Nephron progenitor cell (in vitro differentiated cells): ENCODE measurements around the gene TFAP2C.
A peak's percentile ranks its signal among the peaks of the same experiment; 100 is the strongest.

Experiments
- DNase-seq: peaks from one replicate; pipeline ENCODE4 v3.0.0; 2021
- H3K27ac Mint-ChIP-seq: 2 replicates; pipeline ENCODE4 v1.8.0; 2021; ENCODE audit warnings: mild to moderate bottlenecking, moderate library complexity, mixed read lengths
- H3K27me3 Mint-ChIP-seq: 2 replicates; pipeline ENCODE4 v1.8.0; 2021; ENCODE audit warnings: mild to moderate bottlenecking, low read depth, mixed read lengths; ENCODE audit not compliant: poor library complexity
- H3K36me3 Mint-ChIP-seq: 2 replicates; pipeline ENCODE4 v1.8.0; 2021; ENCODE audit warnings: low read depth, mixed read lengths
- H3K4me1 Mint-ChIP-seq: 2 replicates; pipeline ENCODE4 v1.8.0; 2021; ENCODE audit warnings: mixed read lengths
- H3K4me3 Mint-ChIP-seq: 2 replicates; pipeline ENCODE4 v1.8.0; 2021; ENCODE audit warnings: mild to moderate bottlenecking, moderate library complexity, mixed read lengths
- H3K9me3 Mint-ChIP-seq: 2 replicates; pipeline ENCODE4 v1.8.0; 2021; ENCODE audit warnings: mild to moderate bottlenecking, moderate library complexity, mixed read lengths
- TF ChIP-seq, protein P1 (sequence below): fragments of 200-600 bp; sonication (generic); IDR thresholded peaks from 2 replicates; pipeline ENCODE4 v1.5.0; 2021; ENCODE audit warnings: antibody characterized with exemption

The TFAP2C gene

GRCh38 chr20:56627122-56628014 is 1.7 kb upstream of the TFAP2C start:
- no peaks in the 10 kb centered on the region for H3K36me3 Mint-ChIP-seq
- no peaks in the 10 kb centered on the region for H3K9me3 Mint-ChIP-seq
- H3K27ac Mint-ChIP-seq: no peak overlapping the region
- peaks cover 98% of the 10 kb centered on the region for H3K27me3 Mint-ChIP-seq
- peaks cover 26% of the 10 kb centered on the region for H3K4me1 Mint-ChIP-seq
- TF ChIP-seq, protein P1, sequence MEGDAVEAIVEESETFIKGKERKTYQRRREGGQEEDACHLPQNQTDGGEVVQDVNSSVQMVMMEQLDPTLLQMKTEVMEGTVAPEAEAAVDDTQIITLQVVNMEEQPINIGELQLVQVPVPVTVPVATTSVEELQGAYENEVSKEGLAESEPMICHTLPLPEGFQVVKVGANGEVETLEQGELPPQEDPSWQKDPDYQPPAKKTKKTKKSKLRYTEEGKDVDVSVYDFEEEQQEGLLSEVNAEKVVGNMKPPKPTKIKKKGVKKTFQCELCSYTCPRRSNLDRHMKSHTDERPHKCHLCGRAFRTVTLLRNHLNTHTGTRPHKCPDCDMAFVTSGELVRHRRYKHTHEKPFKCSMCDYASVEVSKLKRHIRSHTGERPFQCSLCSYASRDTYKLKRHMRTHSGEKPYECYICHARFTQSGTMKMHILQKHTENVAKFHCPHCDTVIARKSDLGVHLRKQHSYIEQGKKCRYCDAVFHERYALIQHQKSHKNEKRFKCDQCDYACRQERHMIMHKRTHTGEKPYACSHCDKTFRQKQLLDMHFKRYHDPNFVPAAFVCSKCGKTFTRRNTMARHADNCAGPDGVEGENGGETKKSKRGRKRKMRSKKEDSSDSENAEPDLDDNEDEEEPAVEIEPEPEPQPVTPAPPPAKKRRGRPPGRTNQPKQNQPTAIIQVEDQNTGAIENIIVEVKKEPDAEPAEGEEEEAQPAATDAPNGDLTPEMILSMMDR: no peak
- H3K4me3 Mint-ChIP-seq: peak overlapping the region; percentile 54
- DNase-seq: peak; percentile 22

GRCh38 chr20:56628015-56628872 is 862 bp upstream of the TFAP2C start:
- TF ChIP-seq, protein P1: no peak
- Mint-ChIP-seq H3K27ac (no peak overlapping the region), H3K4me1 (peaks cover 26% of the 10 kb centered on the region), H3K27me3 (peaks cover 98% of the 10 kb centered on the region), H3K9me3 (no peaks in the 10 kb centered on the region), H3K36me3 (no peaks in the 10 kb centered on the region), H3K4me3 (peak overlapping the region; percentile 75)
- peak; percentile 62 for DNase-seq

DNA sequence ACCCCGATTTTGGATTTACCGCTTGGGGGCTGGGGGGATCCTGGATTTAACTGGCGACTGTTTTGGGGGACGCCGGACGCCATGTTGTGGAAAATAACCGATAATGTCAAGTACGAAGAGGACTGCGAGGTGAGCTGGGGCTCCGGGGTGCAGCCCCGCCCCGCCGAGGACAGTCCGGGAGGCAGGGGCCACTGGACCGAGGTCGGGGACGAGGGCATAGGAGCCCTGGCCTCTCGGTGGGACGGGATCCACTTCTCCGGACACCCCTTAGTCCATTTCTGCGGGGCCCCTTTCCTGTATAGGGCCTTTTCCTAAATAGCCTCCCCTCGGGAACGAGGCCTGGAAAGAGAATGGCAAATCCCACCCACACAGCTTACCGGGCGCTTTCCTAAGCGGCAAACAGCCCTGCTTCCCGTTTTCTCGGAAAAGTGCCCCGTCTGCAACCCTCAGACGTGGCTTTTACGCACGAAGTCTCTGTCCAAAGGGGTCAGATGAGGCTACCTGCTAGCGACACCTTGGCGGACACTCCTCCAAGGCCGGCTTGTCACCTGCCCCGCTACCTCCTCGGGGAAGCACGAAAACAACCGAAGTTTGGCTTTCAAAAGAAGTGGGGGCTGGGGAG is 469 bp downstream of the TFAP2C start:
- peaks cover 26% of the 10 kb centered on the region for H3K4me1 Mint-ChIP-seq
- H3K27ac Mint-ChIP-seq: no peak overlapping the region
- peak overlapping the region; percentile 79 for H3K4me3 Mint-ChIP-seq
- peak; percentile 19 for DNase-seq
- H3K27me3 Mint-ChIP-seq: peaks cover 98% of the 10 kb centered on the region
- H3K36me3 Mint-ChIP-seq: peaks cover 6% of the 10 kb centered on the region
- TF ChIP-seq, protein P1: no peak
- H3K9me3 Mint-ChIP-seq: no peaks in the 10 kb centered on the region

GRCh38 chr20:56630086-56630493 is 984 bp downstream of the TFAP2C start:
- TF ChIP-seq, protein P1: peak; percentile 81
- Mint-ChIP-seq H3K36me3 (peaks cover 6% of the 10 kb centered on the region), H3K9me3 (no peaks in the 10 kb centered on the region), H3K4me3 (peak overlapping the region; percentile 79), H3K4me1 (peaks cover 26% of the 10 kb centered on the region), H3K27ac (no peak overlapping the region), H3K27me3 (peaks cover 98% of the 10 kb centered on the region)
- peak; percentile 80 for DNase-seq

DNA sequence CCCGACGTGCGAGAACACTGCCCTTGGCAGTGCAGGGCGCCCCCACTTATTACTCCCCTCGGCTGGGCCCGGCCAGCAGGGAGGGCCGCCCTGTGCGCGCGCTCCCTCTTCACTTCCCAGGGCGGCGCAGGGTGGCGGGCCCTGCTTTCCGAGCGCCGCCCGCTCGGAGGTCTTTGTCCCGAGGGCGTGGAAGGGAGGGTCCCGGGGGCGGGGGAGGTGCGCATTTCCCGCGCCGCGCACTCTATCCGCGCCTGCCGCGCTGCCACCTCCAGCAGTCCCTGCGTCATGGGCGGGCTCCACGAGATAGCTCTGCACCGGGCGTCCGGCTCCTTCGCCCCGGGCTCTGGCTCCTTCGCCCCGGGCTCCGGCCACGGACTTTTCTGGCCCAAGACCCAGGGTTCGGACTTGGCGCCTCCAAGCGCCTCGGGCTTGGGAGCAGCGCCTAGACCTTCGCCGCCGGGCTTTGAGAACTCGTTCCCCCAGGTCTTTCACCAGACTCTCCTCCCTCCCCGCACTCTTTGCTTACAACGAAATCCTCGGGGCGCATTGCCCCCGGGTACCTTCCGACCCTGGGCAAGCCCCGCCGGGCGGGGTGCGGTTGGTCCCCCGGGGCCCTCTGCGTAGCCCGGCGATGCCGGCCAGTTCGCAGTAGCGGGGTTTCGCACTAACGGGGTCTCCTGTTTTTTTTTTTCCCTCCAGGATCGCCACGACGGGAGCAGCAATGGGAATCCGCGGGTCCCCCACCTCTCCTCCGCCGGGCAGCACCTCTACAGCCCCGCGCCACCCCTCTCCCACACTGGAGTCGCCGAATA is 1.6 kb downstream of the TFAP2C start:
- peak; percentile 66 for DNase-seq
- TF ChIP-seq, protein P1: peak; percentile 20
- H3K36me3 Mint-ChIP-seq: peaks cover 6% of the 10 kb centered on the region
- peaks cover 26% of the 10 kb centered on the region for H3K4me1 Mint-ChIP-seq
- H3K4me3 Mint-ChIP-seq: peak overlapping the region; percentile 79
- peaks cover 98% of the 10 kb centered on the region for H3K27me3 Mint-ChIP-seq
- no peaks in the 10 kb centered on the region for H3K9me3 Mint-ChIP-seq
- H3K27ac Mint-ChIP-seq: no peak overlapping the region
